Measurements from ENCODE around the gene SHANK3. TPM values are rescaled to one million over a fixed set of nuclear protein-coding genes. Genes with fewer than 3 reads are reported as not detected.

Gene SHANK3
- 1.2 and 1.4 TPM in 2 replicates for total RNA-seq

DNA sequence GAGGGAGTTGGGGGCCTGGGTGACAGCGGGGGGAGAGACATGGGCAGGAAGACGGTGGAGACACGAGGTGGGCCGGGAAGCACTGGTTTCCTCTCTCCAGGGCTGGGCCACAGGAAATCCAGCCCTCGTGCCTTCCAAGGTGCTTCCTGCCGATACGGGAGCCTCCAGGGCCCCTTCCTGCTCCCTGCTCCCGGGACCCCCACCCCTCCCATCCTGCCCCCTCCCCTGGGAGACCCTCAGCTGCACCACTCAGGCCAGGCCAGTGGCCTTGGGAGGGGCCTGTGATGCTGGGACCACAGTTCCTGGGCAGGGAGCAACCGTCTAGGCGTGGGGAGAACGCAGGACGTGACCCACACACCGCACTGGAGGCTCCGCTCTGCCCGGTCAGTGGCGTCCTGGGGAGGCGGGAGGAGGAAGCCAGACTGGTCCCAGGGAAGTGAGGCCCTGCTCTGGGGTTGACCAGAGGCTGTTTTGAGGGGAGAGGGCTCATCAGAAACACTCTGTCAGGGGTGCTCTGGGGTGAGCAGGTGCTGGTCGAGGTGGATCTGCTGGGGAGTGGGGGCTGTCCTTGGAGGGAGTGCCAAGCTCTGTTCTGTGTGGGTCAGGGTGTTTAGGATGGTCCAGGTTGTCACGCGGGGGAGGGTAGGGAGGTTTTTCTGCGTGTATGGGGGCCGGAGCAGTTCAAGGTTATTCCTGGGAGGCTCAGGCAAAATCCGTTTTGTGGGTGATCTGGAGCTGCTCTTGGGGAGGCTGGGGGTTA lies at the start of gene SHANK3:
SHANK3 (plus strand) TSS at position 353 of the 760 bp plus-strand sequence.

DNA sequence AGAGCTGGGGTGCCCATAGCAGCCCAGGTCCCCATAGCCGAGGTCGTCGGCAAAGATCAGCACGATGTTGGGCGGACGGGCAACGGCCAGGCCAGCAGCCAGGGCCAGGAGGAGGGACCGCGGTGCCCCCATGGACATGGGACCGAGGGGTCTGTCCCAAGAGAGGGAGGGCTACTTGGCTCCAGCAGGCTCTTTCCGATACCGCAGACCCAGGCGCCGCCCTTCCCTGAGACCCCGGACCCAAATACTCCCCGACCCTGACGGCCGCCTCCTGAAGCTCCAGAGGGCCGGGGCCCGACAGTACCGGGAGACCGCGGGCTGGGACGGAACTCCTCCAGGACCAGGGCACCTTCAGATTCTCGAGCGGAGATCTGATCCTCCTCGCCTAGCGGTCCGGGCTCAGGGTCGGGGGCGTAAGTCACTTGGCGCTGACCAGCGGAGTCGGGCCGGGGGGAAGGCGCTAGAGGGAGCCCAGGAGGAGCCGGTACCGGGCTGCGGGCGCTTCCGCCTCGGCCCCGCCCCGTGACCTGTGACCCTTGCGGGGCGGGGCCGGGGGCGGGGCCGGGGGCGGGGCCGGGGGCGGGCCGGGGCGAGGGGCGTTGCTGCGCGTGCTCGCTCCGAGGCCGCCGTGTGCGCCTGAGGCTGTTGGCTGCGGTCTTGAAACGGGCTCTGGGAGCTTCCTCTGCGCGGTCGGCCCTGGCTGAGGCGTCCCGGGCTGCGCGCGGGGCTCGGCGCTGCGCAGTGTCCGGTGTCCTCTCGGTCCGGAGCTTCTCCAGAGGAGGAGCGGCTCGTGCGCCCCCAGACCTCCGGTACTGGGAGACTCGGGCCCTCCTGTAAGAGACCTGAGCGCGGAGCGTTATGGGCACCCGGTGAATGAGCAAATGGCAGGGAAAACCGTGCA lies 44.7 kb upstream of the SHANK3 start, which contains the start of gene ARSA:
ARSA (minus strand) TSS at position 511 of the 901 bp plus-strand sequence; CDS start at position 138, 373 bp downstream.

Small RNAs within 50 kb of the gene (small RNA-seq; reads per million reads assigned to genes)
- gene RF00019: not detected
- not detected for gene RNU6-409P

Other genes with a start within 250 kb of the SHANK3 start
- 82.1 and 112 TPM in 2 replicates for gene SBF1, start 197.8 kb upstream of the SHANK3 start, total RNA-seq
- 0.79 and 2.1 TPM in 2 replicates for gene ADM2, start 191.3 kb upstream of the SHANK3 start, total RNA-seq
- gene MIOX, start 186.0 kb upstream of the SHANK3 start, total RNA-seq: not detected in 2 replicates
- 53.4 and 78.2 TPM in 2 replicates for gene LMF2, start 165.1 kb upstream of the SHANK3 start, total RNA-seq
- 30.2 and 39.6 TPM in 2 replicates for gene NCAPH2, start 164.6 kb upstream of the SHANK3 start, total RNA-seq
- gene SCO2, start 147.2 kb upstream of the SHANK3 start, total RNA-seq: 2.4 and 3.3 TPM in 2 replicates
- gene TYMP, start 142.8 kb upstream of the SHANK3 start, total RNA-seq: 27.8 and 100 TPM in 2 replicates
- gene KLHDC7B, start 126.9 kb upstream of the SHANK3 start, total RNA-seq: 0.11 and 0.79 TPM in 2 replicates
- gene SYCE3, start 109.9 kb upstream of the SHANK3 start, total RNA-seq: 0.79 TPM in 1 of 2 replicates, not detected in the other
- gene CPT1B, start 94.4 kb upstream of the SHANK3 start, total RNA-seq: 1.7 and 3.9 TPM in 2 replicates
- gene CHKB, start 90.0 kb upstream of the SHANK3 start, total RNA-seq: 34.7 and 41.6 TPM in 2 replicates
- gene MAPK8IP2, start 72.0 kb upstream of the SHANK3 start, total RNA-seq: 0.39 and 0.54 TPM in 2 replicates
- 32.8 and 37.3 TPM in 2 replicates for gene ARSA, start 44.7 kb upstream of the SHANK3 start, total RNA-seq
- not detected in 2 replicates for gene ACR, start 65.4 kb downstream of the SHANK3 start, total RNA-seq
- gene RABL2B, start 110.8 kb downstream of the SHANK3 start, total RNA-seq: 18.1 and 20.0 TPM in 2 replicates